ENCODE measurements around the gene KCNQ1OT1.

Gene KCNQ1OT1

DNA sequence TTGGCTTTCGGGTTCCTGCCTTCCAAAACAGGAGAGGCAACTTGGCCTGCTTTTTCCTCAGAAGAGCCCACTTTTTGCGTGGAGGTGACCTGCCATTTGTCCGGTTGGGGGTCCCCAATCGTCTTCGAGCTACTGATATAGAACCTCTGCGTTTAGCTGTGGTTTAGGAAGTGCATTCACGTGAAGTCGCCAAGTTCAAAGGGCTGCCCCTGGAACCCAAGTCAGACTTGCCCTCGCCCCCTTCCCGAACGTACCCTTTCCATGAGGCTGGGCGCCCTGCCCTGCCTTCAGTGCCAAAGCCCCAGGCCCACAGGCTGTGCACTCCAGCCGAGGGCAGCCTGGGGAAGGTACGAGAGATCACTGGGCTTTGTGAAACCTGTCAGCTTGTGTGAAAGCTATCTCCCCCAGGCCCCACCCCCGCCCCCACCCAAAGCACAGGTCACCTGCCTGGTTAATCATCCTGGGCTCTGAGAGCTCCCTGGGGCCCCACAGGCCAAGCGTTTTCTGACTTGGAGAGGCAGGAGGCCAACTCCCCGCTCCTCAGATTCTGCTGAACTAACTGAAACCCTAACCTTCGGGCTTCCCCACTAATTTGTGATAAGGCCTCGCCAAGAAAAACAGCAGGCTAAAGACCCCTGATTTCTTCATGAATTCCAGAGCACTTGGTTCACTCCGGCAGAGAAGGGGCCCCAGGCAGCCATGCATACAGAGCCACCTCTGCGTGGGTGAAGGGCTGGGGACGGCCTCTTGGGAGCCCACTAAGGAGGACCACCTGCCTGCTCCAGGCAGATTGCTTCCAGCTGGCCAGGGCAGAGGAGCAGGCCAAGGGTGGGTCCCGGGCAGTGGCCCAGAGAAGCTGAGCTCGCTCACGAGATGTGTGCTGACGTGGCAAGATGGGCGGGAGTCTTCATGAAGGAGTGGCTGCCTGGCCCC lies 25.8 kb upstream of the KCNQ1OT1 start:
- no peak overlapping the region for H2BK12ac ChIP-seq (ENCODE audit: low read length)
- peaks cover 0 to 90% (median 23%) of the 10 kb centered on the region in 3 experiments for H3K27me3 ChIP-seq (ENCODE audit: control insufficient read depth in 3 of 3, insufficient read depth in 3 of 3, low read depth in 1 of 3, low read length in 3 of 3)
- H2BK120ac ChIP-seq (ENCODE audit: low read depth, low read length): no peak overlapping the region
- no CpG with 5 or more reads among the region's 27 CpGs for WGBS, 2 donors (ENCODE audit: extremely low coverage in 2 of 2, insufficient read length in 2 of 2, insufficient replicate concordance in 1 of 2)
- H3K4me2 ChIP-seq (ENCODE audit: insufficient read depth, low read length, poor library complexity, severe bottlenecking): no peak overlapping the region
- no peak overlapping the region for H3K9ac ChIP-seq (ENCODE audit: low read depth, low read length, poor library complexity)
- H3K4me1 ChIP-seq (ENCODE audit: control insufficient read depth in 2 of 2, insufficient read depth in 1 of 2, low read depth in 1 of 2, low read length in 2 of 2): peaks cover 8 to 17% of the 10 kb centered on the region in 2 donors
- H3K18ac ChIP-seq (ENCODE audit: low read length): peak overlapping the region; percentile 49
- no peak for DNase-seq (ENCODE audit: low spot score)
- H3K36me3 ChIP-seq (replicated peaks in 1 of 2; ENCODE audit: control insufficient read depth in 2 of 2, insufficient read depth in 2 of 2, low read length in 2 of 2): no peaks in the 10 kb centered on the region
- H2BK15ac ChIP-seq (ENCODE audit: low read length): no peak overlapping the region
- peaks cover 2% of the 10 kb centered on the region for H3K79me1 ChIP-seq (ENCODE audit: low read depth, low read length)
- peak overlapping the region; percentile 47 for H2AK5ac ChIP-seq (ENCODE audit: low read depth, low read length)
- H3K4ac ChIP-seq (ENCODE audit: low read length): no peak overlapping the region
- no peak overlapping the region for H4K91ac ChIP-seq (ENCODE audit: low read depth, low read length, poor library complexity)
- H3K9me3 ChIP-seq (replicated peaks in 1 of 2; ENCODE audit: control insufficient read depth in 2 of 2, insufficient read depth in 1 of 2, low read depth in 1 of 2, low read length in 2 of 2): peaks cover 0 to 18% of the 10 kb centered on the region in 2 donors
- no peak overlapping the region for H3K4me3 ChIP-seq (ENCODE audit: low read length in 2 of 2)
- no peak overlapping the region for H3K23ac ChIP-seq (ENCODE audit: low read depth, low read length, poor library complexity)
- H3K14ac ChIP-seq (ENCODE audit: low read length): no peak overlapping the region
- H4K8ac ChIP-seq (ENCODE audit: low read depth, low read length): no peak overlapping the region
- H2BK5ac ChIP-seq (ENCODE audit: low read length): no peak overlapping the region
- no peak overlapping the region for H3K27ac ChIP-seq (replicated peaks; ENCODE audit: low read length)
- H2AFZ ChIP-seq (ENCODE audit: low read length): no peak overlapping the region

- no peaks in the 10 kb centered on the region for H3K36me3 ChIP-seq (replicated peaks in 1 of 2; ENCODE audit: control insufficient read depth in 2 of 2, insufficient read depth in 2 of 2, low read length in 2 of 2)
- no peak overlapping the region for H3K23ac ChIP-seq (ENCODE audit: low read depth, low read length, poor library complexity)
- H3K27me3 ChIP-seq (ENCODE audit: control insufficient read depth in 3 of 3, insufficient read depth in 3 of 3, low read depth in 1 of 3, low read length in 3 of 3): peaks cover 0 to 95% (median 31%) of the 10 kb centered on the region in 3 experiments
- no peak overlapping the region for H2AFZ ChIP-seq (ENCODE audit: low read length)
- no peak overlapping the region for H3K4me2 ChIP-seq (ENCODE audit: insufficient read depth, low read length, poor library complexity, severe bottlenecking)
- H3K79me1 ChIP-seq (ENCODE audit: low read depth, low read length): peaks cover 2% of the 10 kb centered on the region
- no peak overlapping the region for H2BK5ac ChIP-seq (ENCODE audit: low read length)
- no peak overlapping the region for H3K9ac ChIP-seq (ENCODE audit: low read depth, low read length, poor library complexity)
- H3K4me1 ChIP-seq (ENCODE audit: control insufficient read depth in 2 of 2, insufficient read depth in 1 of 2, low read depth in 1 of 2, low read length in 2 of 2): peaks cover 13 to 25% of the 10 kb centered on the region in 2 donors
- H2BK12ac ChIP-seq (ENCODE audit: low read length): no peak overlapping the region
- H3K18ac ChIP-seq (ENCODE audit: low read length): peak overlapping the region; percentile 66
- peak overlapping the region; percentile 49 for H2AK5ac ChIP-seq (ENCODE audit: low read depth, low read length)
- peak overlapping the region; percentile 73 for H3K14ac ChIP-seq (ENCODE audit: low read length)
- peaks cover 0 to 18% of the 10 kb centered on the region in 2 donors for H3K9me3 ChIP-seq (replicated peaks in 1 of 2; ENCODE audit: control insufficient read depth in 2 of 2, insufficient read depth in 1 of 2, low read depth in 1 of 2, low read length in 2 of 2)
- H3K4me3 ChIP-seq (ENCODE audit: low read length in 2 of 2): no peak overlapping the region
- H2BK15ac ChIP-seq (ENCODE audit: low read length): no peak overlapping the region
- no CpG with 5 or more reads among the region's 20 CpGs for WGBS, 2 donors (ENCODE audit: extremely low coverage in 2 of 2, insufficient read length in 2 of 2, insufficient replicate concordance in 1 of 2)
- H3K27ac ChIP-seq (replicated peaks; ENCODE audit: low read length): no peak overlapping the region
- no peak overlapping the region for H2BK120ac ChIP-seq (ENCODE audit: low read depth, low read length)
- no peak for DNase-seq (ENCODE audit: low spot score)
- H3K4ac ChIP-seq (ENCODE audit: low read length): no peak overlapping the region
- H4K91ac ChIP-seq (ENCODE audit: low read depth, low read length, poor library complexity): no peak overlapping the region
- H4K8ac ChIP-seq (ENCODE audit: low read depth, low read length): no peak overlapping the region
Measured at GRCh38 chr11:2724653-2725367, 25.0 kb upstream of the KCNQ1OT1 start.

- H2BK120ac ChIP-seq (ENCODE audit: low read depth, low read length): no peak overlapping the region
- WGBS, 2 donors (ENCODE audit: extremely low coverage in 2 of 2, insufficient read length in 2 of 2, insufficient replicate concordance in 1 of 2): no CpG with 5 or more reads among the region's 16 CpGs
- DNase-seq (ENCODE audit: low spot score): no peak
Measured at GRCh38 chr11:2724104-2724503, 24.3 kb upstream of the KCNQ1OT1 start.

DNA sequence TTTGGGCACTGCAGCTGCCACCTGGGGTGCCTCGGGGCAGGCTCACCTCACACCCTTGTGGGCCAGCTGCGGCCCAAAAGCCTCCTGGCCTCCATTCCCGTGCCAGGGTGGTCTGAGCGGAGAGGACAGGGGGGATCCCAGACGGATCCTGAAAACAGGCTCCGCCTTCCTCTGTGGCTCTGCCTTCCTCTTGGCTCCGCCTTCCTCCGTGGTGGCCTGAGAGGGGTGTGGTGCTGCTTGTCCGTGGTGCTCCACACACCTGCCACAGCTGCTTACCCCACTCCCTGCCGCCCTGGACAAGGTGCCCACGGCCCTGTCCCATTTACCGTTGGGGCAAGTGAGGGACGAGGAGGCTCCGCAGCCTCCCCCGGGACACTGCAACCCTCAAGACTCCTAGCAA lies 23.2 kb upstream of the KCNQ1OT1 start:
- Histone ChIP-seq H3K4me2 (ENCODE audit: insufficient read depth, low read length, poor library complexity, severe bottlenecking) (no peak overlapping the region), H2BK15ac (ENCODE audit: low read length) (no peak overlapping the region), H3K27me3 (ENCODE audit: control insufficient read depth in 3 of 3, insufficient read depth in 3 of 3, low read depth in 1 of 3, low read length in 3 of 3) (peaks cover 0 to 95% (median 50%) of the 10 kb centered on the region in 3 experiments), H3K36me3 (replicated peaks in 1 of 2; ENCODE audit: control insufficient read depth in 2 of 2, insufficient read depth in 2 of 2, low read length in 2 of 2) (no peaks in the 10 kb centered on the region), H2BK5ac (ENCODE audit: low read length) (no peak overlapping the region), H3K27ac (replicated peaks; ENCODE audit: low read length) (no peak overlapping the region), H4K91ac (ENCODE audit: low read depth, low read length, poor library complexity) (no peak overlapping the region), H2BK12ac (ENCODE audit: low read length) (no peak overlapping the region), H3K9me3 (replicated peaks in 1 of 2; ENCODE audit: control insufficient read depth in 2 of 2, insufficient read depth in 1 of 2, low read depth in 1 of 2, low read length in 2 of 2) (peaks cover 0 to 16% of the 10 kb centered on the region in 2 donors), H4K8ac (ENCODE audit: low read depth, low read length) (no peak overlapping the region), H3K4ac (ENCODE audit: low read length) (no peak overlapping the region), H2AFZ (ENCODE audit: low read length) (no peak overlapping the region), H2AK5ac (ENCODE audit: low read depth, low read length) (peak overlapping the region; percentile 85), H3K4me1 (ENCODE audit: control insufficient read depth in 2 of 2, insufficient read depth in 1 of 2, low read depth in 1 of 2, low read length in 2 of 2) (peaks cover 13 to 28% of the 10 kb centered on the region in 2 donors), H3K9ac (ENCODE audit: low read depth, low read length, poor library complexity) (no peak overlapping the region), H3K18ac (ENCODE audit: low read length) (peak overlapping the region; percentile 79), H3K23ac (ENCODE audit: low read depth, low read length, poor library complexity) (peak overlapping the region; percentile 26), H2BK120ac (ENCODE audit: low read depth, low read length) (no peak overlapping the region), H3K14ac (ENCODE audit: low read length) (no peak overlapping the region), H3K4me3 (ENCODE audit: low read length in 2 of 2) (no peak overlapping the region), H3K79me1 (ENCODE audit: low read depth, low read length) (peaks cover 2% of the 10 kb centered on the region)
- WGBS, 2 donors (ENCODE audit: extremely low coverage in 2 of 2, insufficient read length in 2 of 2, insufficient replicate concordance in 1 of 2): no CpG with 5 or more reads among the region's 15 CpGs
- DNase-seq (ENCODE audit: low spot score): no peak

More at GRCh38 chr11:2724104-2724503, 24.3 kb upstream of the KCNQ1OT1 start:
- no peak overlapping the region for H3K23ac ChIP-seq (ENCODE audit: low read depth, low read length, poor library complexity)
- peaks cover 0 to 18% of the 10 kb centered on the region in 2 donors for H3K9me3 ChIP-seq (replicated peaks in 1 of 2; ENCODE audit: control insufficient read depth in 2 of 2, insufficient read depth in 1 of 2, low read depth in 1 of 2, low read length in 2 of 2)
- no peak overlapping the region for H2BK12ac ChIP-seq (ENCODE audit: low read length)
- H2AK5ac ChIP-seq (ENCODE audit: low read depth, low read length): peak overlapping the region; percentile 49
- peak overlapping the region; percentile 33 for H2BK15ac ChIP-seq (ENCODE audit: low read length)
- H4K8ac ChIP-seq (ENCODE audit: low read depth, low read length): no peak overlapping the region
- H3K4ac ChIP-seq (ENCODE audit: low read length): no peak overlapping the region
- peak overlapping the region; percentile 66 for H3K18ac ChIP-seq (ENCODE audit: low read length)
- H3K14ac ChIP-seq (ENCODE audit: low read length): peak overlapping the region; percentile 73
- H3K4me1 ChIP-seq (ENCODE audit: control insufficient read depth in 2 of 2, insufficient read depth in 1 of 2, low read depth in 1 of 2, low read length in 2 of 2): peaks cover 13 to 26% of the 10 kb centered on the region in 2 donors
- H2BK5ac ChIP-seq (ENCODE audit: low read length): no peak overlapping the region
- no peak overlapping the region for H2AFZ ChIP-seq (ENCODE audit: low read length)
- no peak overlapping the region for H3K4me3 ChIP-seq (ENCODE audit: low read length in 2 of 2)
- H3K9ac ChIP-seq (ENCODE audit: low read depth, low read length, poor library complexity): no peak overlapping the region
- H3K36me3 ChIP-seq (replicated peaks in 1 of 2; ENCODE audit: control insufficient read depth in 2 of 2, insufficient read depth in 2 of 2, low read length in 2 of 2): no peaks in the 10 kb centered on the region
- no peak overlapping the region for H4K91ac ChIP-seq (ENCODE audit: low read depth, low read length, poor library complexity)
- H3K79me1 ChIP-seq (ENCODE audit: low read depth, low read length): peaks cover 2% of the 10 kb centered on the region
- peaks cover 0 to 95% (median 38%) of the 10 kb centered on the region in 3 experiments for H3K27me3 ChIP-seq (ENCODE audit: control insufficient read depth in 3 of 3, insufficient read depth in 3 of 3, low read depth in 1 of 3, low read length in 3 of 3)
- H3K4me2 ChIP-seq (ENCODE audit: insufficient read depth, low read length, poor library complexity, severe bottlenecking): no peak overlapping the region
- no peak overlapping the region for H3K27ac ChIP-seq (replicated peaks; ENCODE audit: low read length)

Data from neuronal stem cell (in vitro differentiated cells).